ENCODE results near the gene HOATZ.

DNA sequence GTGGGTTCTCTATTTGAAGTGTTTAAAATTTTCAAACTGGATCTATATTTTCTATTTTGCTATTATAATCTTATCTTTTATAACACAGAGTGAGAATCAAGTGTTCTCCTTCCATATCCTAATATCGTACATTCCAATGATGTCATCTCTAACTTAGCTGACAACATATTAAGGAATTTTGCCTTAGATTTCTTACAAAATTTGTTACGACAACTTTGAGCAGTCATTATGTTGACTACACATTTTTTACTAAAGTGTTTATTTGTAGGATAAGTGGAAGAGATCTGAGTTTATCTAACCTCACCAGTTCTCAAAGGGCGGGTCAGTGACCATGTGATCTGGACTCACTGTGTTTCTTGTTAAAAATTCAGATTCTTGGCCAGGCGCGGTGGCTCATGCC is 15.1 kb upstream of the HOATZ start:
- no peak for TF ChIP-seq CTCF (IDR thresholded peaks at IDR 0.05; ENCODE audit: low read depth, low read length)
- no peak for TF ChIP-seq EZH2phosphoT487 (IDR thresholded peaks at IDR 0.05; ENCODE audit: low read depth)
